HFFc6 (cell line): ENCODE data around the gene MLYCD. TPM values are rescaled to one million over a fixed set of nuclear protein-coding genes. Genes with fewer than 3 reads are reported as not detected.

Experiments used
- DNase-seq: peaks from one replicate; pipeline ENCODE4 v3.0.0-alpha.2; 2018
- H3K27ac Mint-ChIP-seq: 2 replicates; pipeline ENCODE4 v1.8.0; 2020; ENCODE audit warnings: mild to moderate bottlenecking, mixed read lengths
- H3K27me3 Mint-ChIP-seq: 2 replicates; pipeline ENCODE4 v1.8.0; 2021; ENCODE audit warnings: mild to moderate bottlenecking, moderate library complexity, mixed read lengths; ENCODE audit not compliant: insufficient read depth
- H3K36me3 Mint-ChIP-seq: 2 replicates; pipeline ENCODE4 v1.8.0; 2021; ENCODE audit warnings: low read depth, mixed read lengths
- H3K4me1 Mint-ChIP-seq: 2 replicates; pipeline ENCODE4 v1.8.0; 2020; ENCODE audit warnings: low read depth, mixed read lengths
- H3K4me3 Mint-ChIP-seq: 2 replicates; pipeline ENCODE4 v1.8.0; 2020; ENCODE audit warnings: mild to moderate bottlenecking, moderate library complexity, mixed read lengths
- H3K9me3 Mint-ChIP-seq: 2 replicates; pipeline ENCODE4 v1.8.0; 2020; ENCODE audit warnings: mild to moderate bottlenecking, mixed read lengths
- total RNA-seq, 6 experiments: library from RNA; stranded (reverse); fragmentation: NEBNext Ultra II Directional; extraction: Animal tissue kit (Norgen Biotek cat#: 25700); gene quantifications; 2 replicates in 1 of 6; 3 replicates in 5 of 6; pipeline ENCODE4 v1.2.3, GENCODE V29; 2021
- TF ChIP-seq, protein P1 (sequence below): fragments of 200-600 bp; sonication (generic); IDR thresholded peaks from 2 replicates; pipeline ENCODE4 v1.5.0; 2021; ENCODE audit warnings: antibody characterized with exemption, mild to moderate bottlenecking

Gene MLYCD
- total RNA-seq, 6 experiments from 2014 or later: 1.4 to 2.5 (median 1.9) TPM

DNA sequence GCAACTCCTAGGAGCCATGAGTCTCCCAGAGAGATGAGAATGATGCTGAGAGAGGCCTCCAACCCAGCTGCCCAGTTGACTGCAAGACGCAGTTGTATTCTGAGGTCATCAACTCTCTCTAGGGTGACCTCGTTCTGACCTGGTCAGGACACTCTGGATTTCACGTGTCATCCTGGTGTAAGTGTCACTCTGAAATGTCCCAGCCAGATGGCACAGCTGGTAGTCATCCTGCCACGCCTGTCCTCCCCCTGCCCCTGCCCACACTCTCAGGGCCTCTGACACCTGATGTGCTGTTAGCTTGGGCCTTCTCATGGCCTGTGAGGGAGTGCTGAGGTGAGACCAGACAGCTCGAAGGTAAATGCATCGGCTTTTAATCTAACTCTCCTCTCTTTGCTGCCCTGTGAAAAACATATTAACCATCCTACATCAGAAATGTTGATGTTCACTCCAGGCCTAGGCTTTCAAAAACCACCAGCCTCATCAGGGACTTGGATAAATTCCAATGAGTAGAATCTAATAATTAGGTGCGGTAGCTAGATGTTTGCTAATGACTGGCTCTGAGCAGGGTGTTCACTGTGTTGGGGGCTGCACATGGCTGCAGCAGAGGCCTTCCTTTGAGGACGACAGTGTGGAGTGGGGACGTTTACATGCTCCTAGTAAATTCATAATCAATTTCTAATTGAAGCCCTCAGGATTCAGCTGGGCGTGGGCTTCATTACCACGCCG lies 13.8 kb downstream of the MLYCD start:
- H3K36me3 Mint-ChIP-seq: peaks cover 19% of the 10 kb centered on the region
- no peaks in the 10 kb centered on the region; the same call in 1 of the 2 replicates for H3K9me3 Mint-ChIP-seq
- no peak overlapping the region for H3K4me3 Mint-ChIP-seq
- H3K27me3 Mint-ChIP-seq: peaks cover 2% of the 10 kb centered on the region; the same call in 1 of the 2 replicates
- TF ChIP-seq, protein P1, sequence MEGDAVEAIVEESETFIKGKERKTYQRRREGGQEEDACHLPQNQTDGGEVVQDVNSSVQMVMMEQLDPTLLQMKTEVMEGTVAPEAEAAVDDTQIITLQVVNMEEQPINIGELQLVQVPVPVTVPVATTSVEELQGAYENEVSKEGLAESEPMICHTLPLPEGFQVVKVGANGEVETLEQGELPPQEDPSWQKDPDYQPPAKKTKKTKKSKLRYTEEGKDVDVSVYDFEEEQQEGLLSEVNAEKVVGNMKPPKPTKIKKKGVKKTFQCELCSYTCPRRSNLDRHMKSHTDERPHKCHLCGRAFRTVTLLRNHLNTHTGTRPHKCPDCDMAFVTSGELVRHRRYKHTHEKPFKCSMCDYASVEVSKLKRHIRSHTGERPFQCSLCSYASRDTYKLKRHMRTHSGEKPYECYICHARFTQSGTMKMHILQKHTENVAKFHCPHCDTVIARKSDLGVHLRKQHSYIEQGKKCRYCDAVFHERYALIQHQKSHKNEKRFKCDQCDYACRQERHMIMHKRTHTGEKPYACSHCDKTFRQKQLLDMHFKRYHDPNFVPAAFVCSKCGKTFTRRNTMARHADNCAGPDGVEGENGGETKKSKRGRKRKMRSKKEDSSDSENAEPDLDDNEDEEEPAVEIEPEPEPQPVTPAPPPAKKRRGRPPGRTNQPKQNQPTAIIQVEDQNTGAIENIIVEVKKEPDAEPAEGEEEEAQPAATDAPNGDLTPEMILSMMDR: no peak
- H3K27ac Mint-ChIP-seq: no peak overlapping the region
- no peak for DNase-seq
- H3K4me1 Mint-ChIP-seq: no peaks in the 10 kb centered on the region

GRCh38 chr16:83913245-83913633 lies 14.3 kb downstream of the MLYCD start:
- no peak for DNase-seq
- no peaks in the 10 kb centered on the region; the same call in 1 of the 2 replicates for H3K9me3 Mint-ChIP-seq
- no peaks in the 10 kb centered on the region for H3K4me1 Mint-ChIP-seq
- H3K4me3 Mint-ChIP-seq: no peak overlapping the region
- peaks cover 25% of the 10 kb centered on the region for H3K36me3 Mint-ChIP-seq
- TF ChIP-seq, protein P1: no peak
- no peak overlapping the region for H3K27ac Mint-ChIP-seq
- H3K27me3 Mint-ChIP-seq: peaks cover 2% of the 10 kb centered on the region

- H3K4me1 Mint-ChIP-seq: no peaks in the 10 kb centered on the region
- H3K9me3 Mint-ChIP-seq: no peaks in the 10 kb centered on the region; the same call in 1 of the 2 replicates
- no peak overlapping the region for H3K4me3 Mint-ChIP-seq
- TF ChIP-seq, protein P1: no peak
- no peak for DNase-seq
- H3K27ac Mint-ChIP-seq: no peak overlapping the region
- peaks cover 35% of the 10 kb centered on the region for H3K36me3 Mint-ChIP-seq
- peaks cover 2% of the 10 kb centered on the region for H3K27me3 Mint-ChIP-seq
These were observed 15.3 kb downstream of the MLYCD start for GRCh38 chr16:83914091-83914710.

DNA sequence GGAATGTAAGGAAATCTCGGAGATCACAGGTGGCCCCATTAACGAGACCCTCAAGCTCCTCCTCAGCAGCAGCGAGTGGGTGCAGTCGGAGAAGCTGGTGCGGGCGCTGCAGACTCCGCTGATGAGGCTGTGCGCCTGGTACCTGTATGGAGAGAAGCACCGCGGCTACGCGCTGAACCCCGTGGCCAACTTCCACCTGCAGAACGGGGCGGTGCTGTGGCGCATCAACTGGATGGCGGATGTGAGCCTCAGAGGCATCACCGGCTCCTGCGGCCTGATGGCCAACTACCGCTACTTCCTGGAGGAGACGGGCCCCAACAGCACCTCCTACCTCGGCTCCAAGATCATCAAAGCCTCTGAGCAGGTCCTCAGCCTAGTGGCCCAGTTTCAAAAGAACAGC lies 16.2 kb downstream of the MLYCD start:
- H3K27me3 Mint-ChIP-seq: peaks cover 2% of the 10 kb centered on the region
- no peaks in the 10 kb centered on the region for H3K4me1 Mint-ChIP-seq
- DNase-seq: no peak
- H3K9me3 Mint-ChIP-seq: no peaks in the 10 kb centered on the region; the same call in 1 of the 2 replicates
- peaks cover 43% of the 10 kb centered on the region for H3K36me3 Mint-ChIP-seq
- H3K27ac Mint-ChIP-seq: no peak overlapping the region
- H3K4me3 Mint-ChIP-seq: no peak overlapping the region
- TF ChIP-seq, protein P1: no peak

DNA sequence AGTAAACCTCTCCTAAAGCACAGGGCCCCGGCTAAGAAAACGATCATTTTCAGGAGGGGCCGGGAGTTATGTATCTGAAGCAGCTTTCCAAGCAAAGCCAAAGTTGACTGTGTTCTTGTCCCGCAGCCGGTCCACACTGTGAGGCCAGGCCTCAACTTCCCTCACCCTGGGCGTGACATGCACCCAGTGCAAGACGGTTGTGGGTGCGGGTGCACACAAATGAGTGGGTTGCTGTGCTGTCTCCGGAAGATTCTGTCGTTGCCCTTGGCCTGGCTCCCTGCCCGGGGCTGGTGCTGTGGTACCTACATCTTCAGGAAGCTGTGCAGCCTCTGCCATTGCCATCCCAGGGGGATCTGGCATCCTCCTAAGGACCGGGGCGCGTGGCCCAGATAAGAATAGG lies 16.6 kb downstream of the MLYCD start:
- H3K36me3 Mint-ChIP-seq: peaks cover 43% of the 10 kb centered on the region
- H3K27me3 Mint-ChIP-seq: peaks cover 2% of the 10 kb centered on the region
- H3K4me3 Mint-ChIP-seq: no peak overlapping the region
- no peak for DNase-seq
- no peak overlapping the region for H3K27ac Mint-ChIP-seq
- TF ChIP-seq, protein P1: no peak
- H3K4me1 Mint-ChIP-seq: no peaks in the 10 kb centered on the region
- H3K9me3 Mint-ChIP-seq: no peaks in the 10 kb centered on the region; the same call in 1 of the 2 replicates
